ENCODE measurements around the gene CGNL1. TPM values are rescaled to one million over a fixed set of nuclear protein-coding genes. Genes with fewer than 3 reads are reported as not detected.
A peak's percentile ranks its signal among the peaks of the same experiment; 100 is the strongest.

Gene CGNL1
- total RNA-seq, 1 experiment from 2014 or later, result 0.31 TPM

GRCh38 chr15:57445872-57446271 lies 69.6 kb downstream of the CGNL1 start:
- Histone ChIP-seq H3K9me2 (ENCODE audit: insufficient read depth) (no peaks in the 10 kb centered on the region), H2AFZ (peak overlapping the region; percentile 60; the same call in 1 of the 2 replicates), H4K20me1 (ENCODE audit: insufficient read depth) (no peaks in the 10 kb centered on the region), H3K36me3 (ENCODE audit: low read depth) (no peaks in the 10 kb centered on the region), H3K79me2 (ENCODE audit: low read depth) (no peaks in the 10 kb centered on the region), H3K9me3 (ENCODE audit: insufficient read depth, low read depth) (no peaks in the 10 kb centered on the region; the same call in 1 of the 2 replicates), H3K27ac (peak overlapping the region; percentile 42), H3F3A (ENCODE audit: insufficient read depth, low read depth) (no peaks in the 10 kb centered on the region), H3K27me3 (ENCODE audit: insufficient read depth, low read depth) (no peaks in the 10 kb centered on the region), H3K4me1 (replicated peaks; ENCODE audit: insufficient read depth) (peaks cover 13% of the 10 kb centered on the region), H3K4me3 (no peak overlapping the region), H3K4me2 (peak overlapping the region; percentile 42; the same call in 1 of the 2 replicates)
- DNase-seq, result no peak
- CTCF ChIA-PET, result no interaction called here
- TF ChIP-seq CTCF (conservative IDR thresholded peaks at IDR 0.05) (no peak), EZH2 (IDR thresholded peaks at IDR 0.05; ENCODE audit: low read depth) (no peak)
- intact Hi-C loops (cut with micrococcal nuclease; ENCODE audit: unreplicated experiment), result loop anchor here (10.0 kb wide), 1 partner anchor 59 kb away; no protein-coding TSS in a partner anchor
- POLR2A ChIA-PET (ENCODE audit: unreplicated experiment), result interaction anchor here (0.8 kb wide), 1 partner anchor 49 kb away, joined by 17 read pairs; no protein-coding TSS in a partner anchor
- no TSS peak for BruUV-seq (replicated peaks)

- Histone ChIP-seq H3K4me3 (no peak overlapping the region), H3K27me3 (ENCODE audit: insufficient read depth, low read depth) (no peaks in the 10 kb centered on the region), H3K9me2 (ENCODE audit: insufficient read depth) (no peaks in the 10 kb centered on the region), H3K4me2 (no peak overlapping the region), H3K36me3 (ENCODE audit: low read depth) (no peaks in the 10 kb centered on the region), H2AFZ (peak overlapping the region; percentile 60; the same call in 1 of the 2 replicates), H3K9me3 (ENCODE audit: insufficient read depth, low read depth) (no peaks in the 10 kb centered on the region; the same call in 1 of the 2 replicates), H4K20me1 (ENCODE audit: insufficient read depth) (no peaks in the 10 kb centered on the region), H3K79me2 (ENCODE audit: low read depth) (no peaks in the 10 kb centered on the region), H3K27ac (peak overlapping the region; percentile 42; the same call in 1 of the 2 replicates), H3F3A (ENCODE audit: insufficient read depth, low read depth) (no peaks in the 10 kb centered on the region), H3K4me1 (replicated peaks; ENCODE audit: insufficient read depth) (peaks cover 13% of the 10 kb centered on the region)
- POLR2A ChIA-PET (ENCODE audit: unreplicated experiment), result interaction anchor here (0.8 kb wide), 1 partner anchor 48 kb away, joined by 17 read pairs; no protein-coding TSS in a partner anchor
- CTCF ChIA-PET, result no interaction called here
- TF ChIP-seq CTCF (conservative IDR thresholded peaks at IDR 0.05), result no peak
- TF ChIP-seq EZH2 (IDR thresholded peaks at IDR 0.05; ENCODE audit: low read depth), result no peak
- DNase-seq, result no peak
- BruUV-seq (replicated peaks), result no TSS peak
- intact Hi-C loops (cut with micrococcal nuclease; ENCODE audit: unreplicated experiment), result loop anchor here (10.0 kb wide), 1 partner anchor 58 kb away; no protein-coding TSS in a partner anchor
Measured at GRCh38 chr15:57446393-57446792, 70.1 kb downstream of the CGNL1 start.

GRCh38 chr15:57451555-57451954 lies 75.2 kb downstream of the CGNL1 start:
- Histone ChIP-seq H3K4me3 (no peak overlapping the region), H3K36me3 (ENCODE audit: low read depth) (no peaks in the 10 kb centered on the region), H3F3A (ENCODE audit: insufficient read depth, low read depth) (no peaks in the 10 kb centered on the region), H3K4me1 (replicated peaks; ENCODE audit: insufficient read depth) (no peaks in the 10 kb centered on the region), H3K9me2 (ENCODE audit: insufficient read depth) (no peaks in the 10 kb centered on the region), H2AFZ (no peak overlapping the region), H3K9me3 (ENCODE audit: insufficient read depth, low read depth) (no peaks in the 10 kb centered on the region), H3K27me3 (ENCODE audit: insufficient read depth, low read depth) (no peaks in the 10 kb centered on the region), H3K27ac (no peak overlapping the region), H3K4me2 (no peak overlapping the region), H3K79me2 (ENCODE audit: low read depth) (no peaks in the 10 kb centered on the region), H4K20me1 (ENCODE audit: insufficient read depth) (no peaks in the 10 kb centered on the region)
- DNase-seq, result no peak
- CTCF ChIA-PET, result no interaction called here
- no peak for TF ChIP-seq EZH2 (IDR thresholded peaks at IDR 0.05; ENCODE audit: low read depth)
- POLR2A ChIA-PET (ENCODE audit: unreplicated experiment), result interaction anchor here (0.7 kb wide), 1 partner anchor 219 kb away, joined by 7 read pairs; no protein-coding TSS in a partner anchor
- intact Hi-C loops (cut with micrococcal nuclease; ENCODE audit: unreplicated experiment), result no loop called here
- BruUV-seq (replicated peaks), result no TSS peak
